GM23338 (cell line): ENCODE measurements around the gene MBNL1. TPM values are rescaled to one million over a fixed set of nuclear protein-coding genes. Genes with fewer than 3 reads are reported as not detected.

Source experiments
- ATAC-seq: fragments of 200-7000 bp; cut with Tn5 transposase; 3 replicates; pipeline ENCODE4 v1.9.1; 2020
- DNase-seq: peaks from one replicate; pipeline ENCODE4 v3.0.0-alpha.2; 2015; ENCODE audit warnings: low spot score
- H2AFZ ChIP-seq: fragments of 200-600 bp; sonication (generic); 2 replicates; pipeline ENCODE4 v1.8.0; 2016; ENCODE audit warnings: antibody characterized with exemption, mild to moderate bottlenecking, moderate library complexity
- H3F3A ChIP-seq: fragments of 200-600 bp; sonication (generic); replicated peaks from 2 replicates; pipeline ENCODE4 v1.8.0; 2017; ENCODE audit warnings: antibody characterized with exemption, mixed run types, low read depth
- H3K27ac ChIP-seq: fragments of 200-600 bp; sonication (generic); 2 replicates; pipeline ENCODE4 v1.6.1; 2016; ENCODE audit warnings: low read depth
- H3K27me3 ChIP-seq: fragments of 200-600 bp; sonication (generic); 2 replicates; pipeline ENCODE4 v1.8.0; 2016; ENCODE audit warnings: mild to moderate bottlenecking, mixed run types, moderate library complexity; ENCODE audit not compliant: insufficient read depth
- H3K36me3 ChIP-seq: fragments of 200-600 bp; sonication (generic); 2 replicates; pipeline ENCODE4 v1.8.0; 2016; ENCODE audit warnings: mild to moderate bottlenecking; ENCODE audit not compliant: insufficient read depth
- H3K4me1 ChIP-seq: fragments of 200-600 bp; sonication (generic); 2 replicates; pipeline ENCODE4 v1.8.0; 2016; ENCODE audit warnings: mild to moderate bottlenecking, moderate library complexity; ENCODE audit not compliant: insufficient read depth
- H3K4me2 ChIP-seq: fragments of 200-600 bp; sonication (generic); 2 replicates; pipeline ENCODE4 v1.7.1; 2017; ENCODE audit warnings: mixed run types
- H3K4me3 ChIP-seq: fragments of 200-600 bp; sonication (generic); 2 replicates; pipeline ENCODE4 v1.6.1; 2016; ENCODE audit warnings: mixed run types
- H3K79me2 ChIP-seq: fragments of 200-600 bp; sonication (generic); replicated peaks from 2 replicates; pipeline ENCODE4 v1.8.0; 2017; ENCODE audit warnings: mild to moderate bottlenecking; ENCODE audit not compliant: insufficient read depth
- H3K9me2 ChIP-seq: fragments of 200-600 bp; sonication (generic); 2 replicates; pipeline ENCODE4 v1.8.0; 2017; ENCODE audit not compliant: insufficient read depth
- H4K20me1 ChIP-seq: fragments of 200-600 bp; sonication (generic); replicated peaks from 2 replicates; pipeline ENCODE4 v1.8.0; 2017; ENCODE audit warnings: mild to moderate bottlenecking; ENCODE audit not compliant: insufficient read depth
- H3K27ac Mint-ChIP-seq: 2 replicates; pipeline ENCODE4 v1.8.0; 2020; ENCODE audit warnings: inconsistent platforms, mild to moderate bottlenecking, moderate library complexity, mixed read lengths
- H3K27me3 Mint-ChIP-seq: 3 replicates; pipeline ENCODE4 v1.8.0; 2022; ENCODE audit warnings: low read depth, mild to moderate bottlenecking, moderate library complexity, mixed read lengths, inconsistent platforms; ENCODE audit not compliant: insufficient read depth, poor library complexity
- H3K36me3 Mint-ChIP-seq: 3 replicates; pipeline ENCODE4 v1.8.0; 2021; ENCODE audit warnings: low read depth, mild to moderate bottlenecking, inconsistent platforms, moderate library complexity, mixed read lengths
- H3K4me1 Mint-ChIP-seq: 3 replicates; pipeline ENCODE4 v1.8.0; 2020; ENCODE audit warnings: mild to moderate bottlenecking, inconsistent platforms, mixed read lengths
- H3K4me3 Mint-ChIP-seq: 3 replicates; pipeline ENCODE4 v1.8.0; 2021; ENCODE audit warnings: moderate library complexity, mild to moderate bottlenecking, inconsistent platforms, mixed read lengths
- H3K9me3 Mint-ChIP-seq: 3 replicates; pipeline ENCODE4 v1.8.0; 2020; ENCODE audit warnings: moderate library complexity, mild to moderate bottlenecking, inconsistent platforms, mixed read lengths
- CREB1 ChIP-seq: fragments of 250-450 bp; sonication (Bioruptor Pico); IDR thresholded peaks from 2 replicates; pipeline ENCODE4 v1.5.0; 2020; ENCODE audit warnings: low read depth, mild to moderate bottlenecking, moderate library complexity
- EZH2 ChIP-seq: fragments of 200-600 bp; sonication (generic); IDR thresholded peaks from one replicate; pipeline ENCODE4 v1.8.0; 2017; ENCODE audit warnings: antibody characterized with exemption, mild to moderate bottlenecking, low read depth; ENCODE audit not compliant: unreplicated experiment
- EZH2phosphoT487 ChIP-seq: fragments of 200-600 bp; sonication (generic); IDR thresholded peaks from one replicate; pipeline ENCODE4 v1.8.1; 2018; ENCODE audit warnings: antibody characterized with exemption; ENCODE audit not compliant: unreplicated experiment
- JUNB ChIP-seq: IDR thresholded peaks from one replicate; pipeline ENCODE4 v1.6.1; 2016; ENCODE audit warnings: antibody characterized with exemption; ENCODE audit not compliant: unreplicated experiment
- POLR2AphosphoS5 ChIP-seq: IDR thresholded peaks from 2 replicates; pipeline ENCODE4 v1.6.1; 2016; ENCODE audit warnings: antibody characterized with exemption, low read depth
- REST ChIP-seq: IDR thresholded peaks from one replicate; pipeline ENCODE4 v1.6.1; 2018; ENCODE audit warnings: antibody characterized with exemption; ENCODE audit not compliant: unreplicated experiment
- STAT1 ChIP-seq: IDR thresholded peaks from one replicate; pipeline ENCODE4 v1.6.1; 2016; ENCODE audit warnings: antibody characterized with exemption; ENCODE audit not compliant: unreplicated experiment
- ZNF114 ChIP-seq: fragments of 250-450 bp; sonication (Bioruptor Pico); IDR thresholded peaks from 2 replicates; pipeline ENCODE4 v1.5.0; 2020; ENCODE audit warnings: mild to moderate bottlenecking, moderate library complexity
- ZNF331 ChIP-seq: fragments of 250-450 bp; sonication (Bioruptor Pico); IDR thresholded peaks from 2 replicates; pipeline ENCODE4 v1.5.0; 2020; ENCODE audit warnings: low read depth, mild to moderate bottlenecking, moderate library complexity
- ZNF462 ChIP-seq: fragments of 250-450 bp; sonication (Bioruptor Pico); IDR thresholded peaks from 2 replicates; pipeline ENCODE4 v1.5.0; 2020; ENCODE audit warnings: mild to moderate bottlenecking, moderate library complexity
- polyA plus RNA-seq: library from polyadenylated mRNA; unstranded; fragments of >200 nt; fragmentation: Nextera tagmentation; extraction: Ambion mirVana; gene quantifications from 2 replicates; pipeline ENCODE4 v1.2.1, GENCODE V29; 2016
- total RNA-seq: library from RNA; depleted of rRNA; stranded (reverse); fragments of >200 nt; shearing (Covaris generic); gene quantifications from 2 replicates; pipeline ENCODE4 v1.2.3, GENCODE V29; 2014
- TF ChIP-seq, protein P1 (sequence below), 2 experiments: fragments of 200-600 bp in 1 of 2; sonication (generic) in 1 of 2; conservative IDR thresholded peaks; 2 replicates each; pipeline versions ENCODE4 v1.5.1 to v1.6.1; 2016 to 2017; ENCODE audit warnings: antibody characterized with exemption in 2 of 2, low read depth in 2 of 2, mild to moderate bottlenecking in 2 of 2, moderate library complexity in 1 of 2
- TF ChIP-seq, protein P2 (sequence below): IDR thresholded peaks from 2 replicates; pipeline ENCODE4 v1.6.1; 2016; ENCODE audit warnings: antibody characterized with exemption

The MBNL1 gene
- total and polyA plus RNA-seq, 2 experiments from 2014 or later: 9.4 to 23.2 TPM

DNA sequence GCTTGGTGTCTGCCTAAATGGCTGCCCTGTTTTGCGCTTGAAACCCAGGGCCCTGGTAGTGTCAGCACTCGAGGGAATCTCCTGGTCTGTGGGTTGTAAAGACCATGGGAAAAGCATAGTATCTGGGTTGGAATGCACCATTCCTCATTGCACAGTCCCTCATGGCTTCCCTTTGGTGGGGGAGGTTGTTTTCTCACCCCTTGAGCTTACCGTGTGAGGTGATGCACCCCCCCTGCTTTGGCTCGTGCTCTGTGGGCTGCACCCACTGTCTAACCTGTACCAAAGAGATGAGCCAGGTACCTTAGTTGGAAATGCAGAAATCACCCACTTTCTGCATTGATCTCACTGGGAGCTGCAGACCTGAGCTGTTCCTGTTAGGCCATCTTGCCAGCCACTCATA, 104.7 kb downstream of the MBNL1 start (continued):
- TF ChIP-seq STAT1: no peak
- TF ChIP-seq EZH2phosphoT487: no peak
- TF ChIP-seq CREB1 (CRISPR knock-in tag): no peak

GRCh38 chr3:152374262-152374990, 105.7 kb downstream of the MBNL1 start:
- Histone ChIP-seq H4K20me1 (no peaks in the 10 kb centered on the region; the same call in 1 of the 2 replicates), H3K27ac (no peak overlapping the region), H3K4me1 (no peaks in the 10 kb centered on the region), H2AFZ (no peak overlapping the region), H3F3A (no peaks in the 10 kb centered on the region), H3K36me3 (no peaks in the 10 kb centered on the region), H3K79me2 (peaks cover 66% of the 10 kb centered on the region), H3K4me2 (no peak overlapping the region), H3K27me3 (no peaks in the 10 kb centered on the region), H3K4me3 (no peak overlapping the region), H3K9me2 (no peaks in the 10 kb centered on the region)
- Mint-ChIP-seq H3K4me3 (no peak overlapping the region), H3K27me3 (no peaks in the 10 kb centered on the region), H3K36me3 (peaks cover 16% of the 10 kb centered on the region), H3K4me1 (peaks cover 14% of the 10 kb centered on the region), H3K9me3 (peaks cover 12% of the 10 kb centered on the region), H3K27ac (no peak overlapping the region)
- no peak for TF ChIP-seq CREB1 (CRISPR knock-in tag)
- TF ChIP-seq EZH2: no peak
- TF ChIP-seq STAT1: no peak
- TF ChIP-seq JUNB: no peak
- no peak for TF ChIP-seq ZNF462 (CRISPR knock-in tag)
- TF ChIP-seq POLR2AphosphoS5: no peak
- TF ChIP-seq, protein P1, sequence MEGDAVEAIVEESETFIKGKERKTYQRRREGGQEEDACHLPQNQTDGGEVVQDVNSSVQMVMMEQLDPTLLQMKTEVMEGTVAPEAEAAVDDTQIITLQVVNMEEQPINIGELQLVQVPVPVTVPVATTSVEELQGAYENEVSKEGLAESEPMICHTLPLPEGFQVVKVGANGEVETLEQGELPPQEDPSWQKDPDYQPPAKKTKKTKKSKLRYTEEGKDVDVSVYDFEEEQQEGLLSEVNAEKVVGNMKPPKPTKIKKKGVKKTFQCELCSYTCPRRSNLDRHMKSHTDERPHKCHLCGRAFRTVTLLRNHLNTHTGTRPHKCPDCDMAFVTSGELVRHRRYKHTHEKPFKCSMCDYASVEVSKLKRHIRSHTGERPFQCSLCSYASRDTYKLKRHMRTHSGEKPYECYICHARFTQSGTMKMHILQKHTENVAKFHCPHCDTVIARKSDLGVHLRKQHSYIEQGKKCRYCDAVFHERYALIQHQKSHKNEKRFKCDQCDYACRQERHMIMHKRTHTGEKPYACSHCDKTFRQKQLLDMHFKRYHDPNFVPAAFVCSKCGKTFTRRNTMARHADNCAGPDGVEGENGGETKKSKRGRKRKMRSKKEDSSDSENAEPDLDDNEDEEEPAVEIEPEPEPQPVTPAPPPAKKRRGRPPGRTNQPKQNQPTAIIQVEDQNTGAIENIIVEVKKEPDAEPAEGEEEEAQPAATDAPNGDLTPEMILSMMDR (conservative IDR thresholded peaks at IDR 0.05; ENCODE audit: low read depth in 2 of 2): no peak
- TF ChIP-seq EZH2phosphoT487: no peak
- TF ChIP-seq, protein P2, sequence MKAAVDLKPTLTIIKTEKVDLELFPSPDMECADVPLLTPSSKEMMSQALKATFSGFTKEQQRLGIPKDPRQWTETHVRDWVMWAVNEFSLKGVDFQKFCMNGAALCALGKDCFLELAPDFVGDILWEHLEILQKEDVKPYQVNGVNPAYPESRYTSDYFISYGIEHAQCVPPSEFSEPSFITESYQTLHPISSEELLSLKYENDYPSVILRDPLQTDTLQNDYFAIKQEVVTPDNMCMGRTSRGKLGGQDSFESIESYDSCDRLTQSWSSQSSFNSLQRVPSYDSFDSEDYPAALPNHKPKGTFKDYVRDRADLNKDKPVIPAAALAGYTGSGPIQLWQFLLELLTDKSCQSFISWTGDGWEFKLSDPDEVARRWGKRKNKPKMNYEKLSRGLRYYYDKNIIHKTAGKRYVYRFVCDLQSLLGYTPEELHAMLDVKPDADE: no peak
- no peak for TF ChIP-seq REST
- TF ChIP-seq ZNF331 (CRISPR knock-in tag): no peak
- no peak for TF ChIP-seq ZNF114 (CRISPR knock-in tag)
- DNase-seq (no peak), ATAC-seq (no peak)
